HepG2 (cell line): ENCODE measurements around the gene TLL2. TPM values are rescaled to one million over a fixed set of nuclear protein-coding genes. Genes with fewer than 3 reads are reported as not detected.

Experiments
- BCL6 ChIP-seq: IDR thresholded peaks from 2 replicates; pipeline ENCODE4 v1.6.1; 2016; ENCODE audit warnings: missing genetic modification reagents, missing compliant biosample characterization
- CEBPB ChIP-seq: IDR thresholded peaks from 2 replicates; pipeline ENCODE4 v1.6.1; 2011; ENCODE audit warnings: low read depth, low read length, improper control_type of control experiment, borderline replicate concordance
- GFI1 ChIP-seq: sonication (generic); formaldehyde crosslinking; IDR thresholded peaks from 2 replicates; pipeline ENCODE4 v1.5.0; 2020; ENCODE audit warnings: missing genetic modification reagents, mild to moderate bottlenecking, borderline replicate concordance
- MAFK ChIP-seq, 2 experiments: IDR thresholded peaks in 1 of 2; conservative IDR thresholded peaks in 1 of 2; 2 replicates each; pipeline ENCODE4 v1.6.1; 2011; ENCODE audit warnings: improper control_type of control experiment in 2 of 2, low read length in 2 of 2
- ZFP90 ChIP-seq: sonication (generic); formaldehyde crosslinking; IDR thresholded peaks from 2 replicates; pipeline ENCODE4 v1.8.0; 2022; ENCODE audit warnings: missing genetic modification reagents, mild to moderate bottlenecking, inconsistent platforms, borderline replicate concordance
- ZNF296 ChIP-seq: sonication (generic); formaldehyde crosslinking; conservative IDR thresholded peaks from 2 replicates; pipeline ENCODE4 v1.5.0; 2020; ENCODE audit warnings: mild to moderate bottlenecking, missing genetic modification reagents
- ZNF652 ChIP-seq: IDR thresholded peaks from 2 replicates; pipeline ENCODE4 v1.6.1; 2016; ENCODE audit warnings: low read depth, borderline replicate concordance
- ZNF660 ChIP-seq: sonication (generic); formaldehyde crosslinking; IDR thresholded peaks from 2 replicates; pipeline ENCODE4 v1.5.1; 2020; ENCODE audit warnings: mild to moderate bottlenecking, low read depth, missing genetic modification reagents, borderline replicate concordance
- polyA plus RNA-seq, 8 experiments: library from polyadenylated mRNA; depleted of rRNA in 3 of 8; stranded (reverse) in 7 of 8; unstranded in 1 of 8; fragments of >200 nt; fragmentation: Illumina TruSeq in 4 of 8; extraction: Trizol in 4 of 8; gene quantifications; 2 replicates each; pipeline versions ENCODE4 v1.2.1 to v1.2.3, GENCODE V29; 2011 to 2016; ENCODE audit warnings: low read depth in 4 of 8, missing spikeins in 1 of 8, mixed read lengths in 1 of 8; ENCODE audit not compliant: insufficient read depth in 1 of 8
- total RNA-seq, 5 experiments: library from RNA; depleted of rRNA; stranded (reverse); fragments of >200 nt; fragmentation: Illumina TruSeq; extraction: Trizol; gene quantifications; 2 replicates each; pipeline ENCODE4 v1.2.3, GENCODE V29; 2016; ENCODE audit warnings: low read depth in 1 of 5
- TF ChIP-seq, protein P1 (sequence below): sonication (generic); formaldehyde crosslinking; IDR thresholded peaks from 2 replicates; pipeline ENCODE4 v1.4.0; 2020; ENCODE audit warnings: missing genetic modification reagents, borderline replicate concordance
- TF ChIP-seq, protein P2 (sequence below), 2 experiments: fragments of 450-650 bp in 1 of 2; sonication (generic) in 1 of 2; formaldehyde crosslinking in 1 of 2; IDR thresholded peaks; 2 replicates each; pipeline versions ENCODE4 v1.6.1 to v1.8.0; 2016 to 2022; ENCODE audit warnings: antibody characterized with exemption in 1 of 2, mild to moderate bottlenecking in 1 of 2, missing genetic modification reagents in 1 of 2
- TF ChIP-seq, protein P3 (sequence below): sonication (generic); formaldehyde crosslinking; IDR thresholded peaks from 2 replicates; pipeline ENCODE4 v1.4.0; 2020; ENCODE audit warnings: mild to moderate bottlenecking, missing genetic modification reagents

TLL2 gene
- total and polyA plus RNA-seq, 2 of the 13 experiments (the other 11 are each of a cell fraction or from before 2014, with no cell fraction given) = 0.09 TPM; not detected in 1

DNA sequence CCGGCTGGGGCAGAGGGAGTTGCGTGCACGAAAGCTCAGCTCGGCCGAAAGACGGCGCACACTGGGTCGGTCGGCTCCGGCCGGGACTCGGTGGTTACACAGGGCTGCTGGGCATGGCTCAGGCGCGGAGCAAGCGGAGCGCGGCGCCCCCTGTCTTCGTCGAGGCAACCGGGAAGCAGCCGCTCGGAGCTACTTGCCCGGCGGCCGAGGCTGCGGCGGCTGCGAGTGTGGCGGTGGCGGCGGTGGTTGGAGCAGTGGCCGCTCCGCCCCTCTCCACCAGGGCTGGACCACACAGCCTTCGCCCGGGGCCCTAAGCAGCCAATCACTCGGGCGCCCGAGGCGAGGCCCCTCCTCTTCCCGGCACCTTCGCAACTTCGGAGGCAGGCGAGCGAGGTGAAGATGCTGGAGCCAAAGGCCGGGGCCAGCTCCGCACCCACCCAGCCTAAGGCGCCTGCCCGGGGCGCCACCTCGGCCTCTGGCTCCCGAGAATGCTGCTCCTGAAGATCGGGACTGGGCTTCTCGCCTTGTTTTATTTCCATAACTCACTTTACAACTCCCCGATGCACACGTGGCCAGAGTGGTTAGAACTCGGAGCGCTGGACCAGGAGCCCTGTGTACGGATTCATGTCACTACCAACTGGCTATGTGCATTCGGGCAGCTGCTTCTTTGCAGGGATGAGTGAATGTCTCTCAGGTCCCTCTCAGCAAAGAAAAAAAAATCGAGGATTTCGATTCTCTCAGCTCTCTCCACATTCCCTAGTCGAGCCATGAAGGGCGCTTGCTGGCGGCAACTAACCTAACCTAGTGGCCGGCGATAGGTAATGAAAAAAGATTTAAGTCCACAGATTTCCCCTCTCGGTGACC, at the start of gene TLL2 (continued):
- TF ChIP-seq, protein P1, sequence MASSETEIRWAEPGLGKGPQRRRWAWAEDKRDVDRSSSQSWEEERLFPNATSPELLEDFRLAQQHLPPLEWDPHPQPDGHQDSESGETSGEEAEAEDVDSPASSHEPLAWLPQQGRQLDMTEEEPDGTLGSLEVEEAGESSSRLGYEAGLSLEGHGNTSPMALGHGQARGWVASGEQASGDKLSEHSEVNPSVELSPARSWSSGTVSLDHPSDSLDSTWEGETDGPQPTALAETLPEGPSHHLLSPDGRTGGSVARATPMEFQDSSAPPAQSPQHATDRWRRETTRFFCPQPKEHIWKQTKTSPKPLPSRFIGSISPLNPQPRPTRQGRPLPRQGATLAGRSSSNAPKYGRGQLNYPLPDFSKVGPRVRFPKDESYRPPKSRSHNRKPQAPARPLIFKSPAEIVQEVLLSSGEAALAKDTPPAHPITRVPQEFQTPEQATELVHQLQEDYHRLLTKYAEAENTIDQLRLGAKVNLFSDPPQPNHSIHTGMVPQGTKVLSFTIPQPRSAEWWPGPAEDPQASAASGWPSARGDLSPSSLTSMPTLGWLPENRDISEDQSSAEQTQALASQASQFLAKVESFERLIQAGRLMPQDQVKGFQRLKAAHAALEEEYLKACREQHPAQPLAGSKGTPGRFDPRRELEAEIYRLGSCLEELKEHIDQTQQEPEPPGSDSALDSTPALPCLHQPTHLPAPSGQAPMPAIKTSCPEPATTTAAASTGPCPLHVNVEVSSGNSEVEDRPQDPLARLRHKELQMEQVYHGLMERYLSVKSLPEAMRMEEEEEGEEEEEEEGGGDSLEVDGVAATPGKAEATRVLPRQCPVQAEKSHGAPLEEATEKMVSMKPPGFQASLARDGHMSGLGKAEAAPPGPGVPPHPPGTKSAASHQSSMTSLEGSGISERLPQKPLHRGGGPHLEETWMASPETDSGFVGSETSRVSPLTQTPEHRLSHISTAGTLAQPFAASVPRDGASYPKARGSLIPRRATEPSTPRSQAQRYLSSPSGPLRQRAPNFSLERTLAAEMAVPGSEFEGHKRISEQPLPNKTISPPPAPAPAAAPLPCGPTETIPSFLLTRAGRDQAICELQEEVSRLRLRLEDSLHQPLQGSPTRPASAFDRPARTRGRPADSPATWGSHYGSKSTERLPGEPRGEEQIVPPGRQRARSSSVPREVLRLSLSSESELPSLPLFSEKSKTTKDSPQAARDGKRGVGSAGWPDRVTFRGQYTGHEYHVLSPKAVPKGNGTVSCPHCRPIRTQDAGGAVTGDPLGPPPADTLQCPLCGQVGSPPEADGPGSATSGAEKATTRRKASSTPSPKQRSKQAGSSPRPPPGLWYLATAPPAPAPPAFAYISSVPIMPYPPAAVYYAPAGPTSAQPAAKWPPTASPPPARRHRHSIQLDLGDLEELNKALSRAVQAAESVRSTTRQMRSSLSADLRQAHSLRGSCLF (CRISPR knock-in tag) = no peak
- TF ChIP-seq ZNF660 (CRISPR knock-in tag) (no peak), GFI1 (no peak), ZNF296 (no peak), ZFP90 (CRISPR knock-in tag) (no peak; the same call in 1 of the 2 replicates), BCL6 (no peak), ZNF652 (no peak), CEBPB (no peak), MAFK (conservative IDR thresholded peaks at IDR 0.05 in 1 of 2, IDR thresholded peaks at IDR 0.05 in 1 of 2; ENCODE audit: low read length in 2 of 2) (no peak)
- TF ChIP-seq, protein P2, sequence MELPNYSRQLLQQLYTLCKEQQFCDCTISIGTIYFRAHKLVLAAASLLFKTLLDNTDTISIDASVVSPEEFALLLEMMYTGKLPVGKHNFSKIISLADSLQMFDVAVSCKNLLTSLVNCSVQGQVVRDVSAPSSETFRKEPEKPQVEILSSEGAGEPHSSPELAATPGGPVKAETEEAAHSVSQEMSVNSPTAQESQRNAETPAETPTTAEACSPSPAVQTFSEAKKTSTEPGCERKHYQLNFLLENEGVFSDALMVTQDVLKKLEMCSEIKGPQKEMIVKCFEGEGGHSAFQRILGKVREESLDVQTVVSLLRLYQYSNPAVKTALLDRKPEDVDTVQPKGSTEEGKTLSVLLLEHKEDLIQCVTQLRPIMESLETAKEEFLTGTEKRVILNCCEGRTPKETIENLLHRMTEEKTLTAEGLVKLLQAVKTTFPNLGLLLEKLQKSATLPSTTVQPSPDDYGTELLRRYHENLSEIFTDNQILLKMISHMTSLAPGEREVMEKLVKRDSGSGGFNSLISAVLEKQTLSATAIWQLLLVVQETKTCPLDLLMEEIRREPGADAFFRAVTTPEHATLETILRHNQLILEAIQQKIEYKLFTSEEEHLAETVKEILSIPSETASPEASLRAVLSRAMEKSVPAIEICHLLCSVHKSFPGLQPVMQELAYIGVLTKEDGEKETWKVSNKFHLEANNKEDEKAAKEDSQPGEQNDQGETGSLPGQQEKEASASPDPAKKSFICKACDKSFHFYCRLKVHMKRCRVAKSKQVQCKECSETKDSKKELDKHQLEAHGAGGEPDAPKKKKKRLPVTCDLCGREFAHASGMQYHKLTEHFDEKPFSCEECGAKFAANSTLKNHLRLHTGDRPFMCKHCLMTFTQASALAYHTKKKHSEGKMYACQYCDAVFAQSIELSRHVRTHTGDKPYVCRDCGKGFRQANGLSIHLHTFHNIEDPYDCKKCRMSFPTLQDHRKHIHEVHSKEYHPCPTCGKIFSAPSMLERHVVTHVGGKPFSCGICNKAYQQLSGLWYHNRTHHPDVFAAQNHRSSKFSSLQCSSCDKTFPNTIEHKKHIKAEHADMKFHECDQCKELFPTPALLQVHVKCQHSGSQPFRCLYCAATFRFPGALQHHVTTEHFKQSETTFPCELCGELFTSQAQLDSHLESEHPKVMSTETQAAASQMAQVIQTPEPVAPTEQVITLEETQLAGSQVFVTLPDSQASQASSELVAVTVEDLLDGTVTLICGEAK (IDR thresholded peaks at IDR 0.05) = no peak
- TF ChIP-seq, protein P2 (CRISPR knock-in tag; IDR thresholded peaks at IDR 0.05) = peak; percentile 25; the same call in 1 of the 2 replicates
- TF ChIP-seq, protein P3, sequence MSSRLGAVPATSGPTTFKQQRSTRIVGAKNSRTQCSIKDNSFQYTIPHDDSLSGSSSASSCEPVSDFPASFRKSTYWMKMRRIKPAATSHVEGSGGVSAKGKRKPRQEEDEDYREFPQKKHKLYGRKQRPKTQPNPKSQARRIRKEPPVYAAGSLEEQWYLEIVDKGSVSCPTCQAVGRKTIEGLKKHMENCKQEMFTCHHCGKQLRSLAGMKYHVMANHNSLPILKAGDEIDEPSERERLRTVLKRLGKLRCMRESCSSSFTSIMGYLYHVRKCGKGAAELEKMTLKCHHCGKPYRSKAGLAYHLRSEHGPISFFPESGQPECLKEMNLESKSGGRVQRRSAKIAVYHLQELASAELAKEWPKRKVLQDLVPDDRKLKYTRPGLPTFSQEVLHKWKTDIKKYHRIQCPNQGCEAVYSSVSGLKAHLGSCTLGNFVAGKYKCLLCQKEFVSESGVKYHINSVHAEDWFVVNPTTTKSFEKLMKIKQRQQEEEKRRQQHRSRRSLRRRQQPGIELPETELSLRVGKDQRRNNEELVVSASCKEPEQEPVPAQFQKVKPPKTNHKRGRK (CRISPR knock-in tag) = no peak
